GM12878 (cell line): Measurements from ENCODE around the gene PCCA.

Source experiments
- CBFB ChIP-seq: IDR thresholded peaks from 2 replicates; pipeline ENCODE4 v1.6.1; 2016; ENCODE audit warnings: antibody characterized with exemption, low read depth
- POLR2A ChIP-seq: IDR thresholded peaks from 2 replicates; pipeline ENCODE4 v1.6.1; 2011; ENCODE audit warnings: low read depth, mild to moderate bottlenecking, low read length
- POLR2AphosphoS5 ChIP-seq: IDR thresholded peaks from 2 replicates; pipeline ENCODE4 v1.6.1; 2011; ENCODE audit warnings: mild to moderate bottlenecking, low read length, inconsistent platforms
- REST ChIP-seq: IDR thresholded peaks from 2 replicates; pipeline ENCODE4 v1.6.1; 2012; ENCODE audit warnings: mild to moderate bottlenecking, low read depth, low read length

DNA sequence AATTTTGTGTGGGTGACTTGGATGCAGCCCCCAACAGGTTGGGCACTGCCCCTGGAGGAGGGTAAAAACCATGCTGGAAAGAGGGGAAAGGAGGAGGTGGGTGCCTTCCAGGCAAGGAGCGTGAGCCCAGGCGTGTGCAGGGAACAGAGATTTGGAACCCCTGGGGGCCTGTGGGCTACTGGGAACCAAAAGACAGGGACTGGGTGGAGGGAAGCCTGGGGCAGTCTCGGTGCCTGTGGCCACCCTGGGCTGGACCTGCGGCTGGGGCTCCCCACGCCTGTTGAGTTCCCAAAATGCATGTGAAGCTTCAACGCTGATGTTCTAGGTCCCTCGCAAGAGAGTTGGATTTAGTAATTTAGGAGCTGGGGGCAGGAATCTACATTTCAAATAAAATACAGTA lies 474.9 kb downstream of the PCCA start:
- no peak for TF ChIP-seq CBFB
- no peak for TF ChIP-seq REST
- TF ChIP-seq POLR2AphosphoS5, result no peak
- no peak for TF ChIP-seq POLR2A
